ENCODE measurements around the gene KITLG. TPM values are rescaled to one million over a fixed set of nuclear protein-coding genes. Genes with fewer than 3 reads are reported as not detected.

The KITLG gene
- polyA plus RNA-seq, 2 of the 4 experiments (the other 2 are of a cell fraction): 8.0 to 10.1 TPM

DNA sequence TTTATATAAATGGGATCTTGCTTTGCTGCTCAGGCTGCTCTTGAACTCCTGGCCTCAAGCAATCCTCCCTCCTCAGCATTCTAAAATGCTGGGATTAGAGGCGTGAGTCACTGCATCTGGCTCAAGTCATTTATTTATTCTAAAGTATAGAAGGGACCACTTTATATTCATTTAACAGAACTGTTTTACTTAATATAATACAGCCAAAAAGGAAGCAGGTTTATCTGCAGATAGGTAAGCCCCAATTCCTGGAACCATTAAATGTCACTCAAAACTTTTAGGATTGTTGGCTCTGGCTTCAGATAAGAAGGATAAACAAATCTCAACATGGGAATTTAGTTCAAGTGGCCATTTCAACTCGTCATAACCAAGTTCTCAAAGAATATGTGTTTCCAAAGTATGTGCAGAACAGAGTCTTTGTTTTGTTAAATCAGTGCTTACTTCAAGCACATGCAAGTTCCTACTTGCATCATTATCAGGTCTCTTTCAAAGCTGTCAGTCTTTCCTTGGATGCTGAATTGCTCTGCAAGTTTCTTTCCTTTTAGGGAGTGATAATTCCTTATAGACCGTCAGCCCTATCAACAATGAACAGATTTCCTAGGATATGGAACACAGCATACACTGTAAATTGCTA lies 60.4 kb downstream of the KITLG start:
- ATAC-seq (no peak), DNase-seq (ENCODE audit: low read depth in 1 of 2, low spot score in 1 of 2) (no peak), FAIRE-seq (no peak)
- POLR2A ChIA-PET: no interaction called here
- Histone ChIP-seq H3K4me2 (no peak overlapping the region), H3K27ac (no peak overlapping the region), H3K4me1 (no peaks in the 10 kb centered on the region), H3K4me3 (no peak overlapping the region), H3K9me3 (no peaks in the 10 kb centered on the region)
- TF ChIP-seq, protein P1, sequence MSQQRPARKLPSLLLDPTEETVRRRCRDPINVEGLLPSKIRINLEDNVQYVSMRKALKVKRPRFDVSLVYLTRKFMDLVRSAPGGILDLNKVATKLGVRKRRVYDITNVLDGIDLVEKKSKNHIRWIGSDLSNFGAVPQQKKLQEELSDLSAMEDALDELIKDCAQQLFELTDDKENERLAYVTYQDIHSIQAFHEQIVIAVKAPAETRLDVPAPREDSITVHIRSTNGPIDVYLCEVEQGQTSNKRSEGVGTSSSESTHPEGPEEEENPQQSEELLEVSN (IDR thresholded peaks at IDR 0.05; ENCODE audit: borderline replicate concordance, low read depth): no peak
- TF ChIP-seq, protein P2, sequence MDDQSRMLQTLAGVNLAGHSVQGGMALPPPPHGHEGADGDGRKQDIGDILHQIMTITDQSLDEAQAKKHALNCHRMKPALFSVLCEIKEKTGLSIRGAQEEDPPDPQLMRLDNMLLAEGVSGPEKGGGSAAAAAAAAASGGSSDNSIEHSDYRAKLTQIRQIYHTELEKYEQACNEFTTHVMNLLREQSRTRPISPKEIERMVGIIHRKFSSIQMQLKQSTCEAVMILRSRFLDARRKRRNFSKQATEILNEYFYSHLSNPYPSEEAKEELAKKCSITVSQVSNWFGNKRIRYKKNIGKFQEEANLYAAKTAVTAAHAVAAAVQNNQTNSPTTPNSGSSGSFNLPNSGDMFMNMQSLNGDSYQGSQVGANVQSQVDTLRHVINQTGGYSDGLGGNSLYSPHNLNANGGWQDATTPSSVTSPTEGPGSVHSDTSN (IDR thresholded peaks at IDR 0.05): no peak
- TF ChIP-seq HOXB13 (CRISPR knock-in tag; IDR thresholded peaks at IDR 0.05; ENCODE audit: low read depth) (no peak), ZFP36 (IDR thresholded peaks at IDR 0.05; ENCODE audit: borderline replicate concordance, partially characterized antibody) (no peak), CEBPB (IDR thresholded peaks at IDR 0.05) (no peak), CBX8 (IDR thresholded peaks at IDR 0.05) (no peak), HEYL (CRISPR knock-in tag; IDR thresholded peaks at IDR 0.05) (no peak), RFX5 (IDR thresholded peaks at IDR 0.05) (no peak), CBX2 (IDR thresholded peaks at IDR 0.05; ENCODE audit: borderline replicate concordance, low read depth) (no peak), KDM5A (IDR thresholded peaks at IDR 0.05) (no peak), POLR2AphosphoS2 (conservative IDR thresholded peaks at IDR 0.05; ENCODE audit: low read length) (no peak), CHD4 (IDR thresholded peaks at IDR 0.05; ENCODE audit: borderline replicate concordance) (no peak), NFE2L2 (conservative IDR thresholded peaks at IDR 0.05; ENCODE audit: low read length) (no peak), CTCF (IDR thresholded peaks at IDR 0.05) (no peak)
- WGBS (ENCODE audit: missing lambda C conversion rate): 71% methylated on average over 3 of the region's 3 CpGs
- CTCF ChIA-PET: no interaction called here

DNA sequence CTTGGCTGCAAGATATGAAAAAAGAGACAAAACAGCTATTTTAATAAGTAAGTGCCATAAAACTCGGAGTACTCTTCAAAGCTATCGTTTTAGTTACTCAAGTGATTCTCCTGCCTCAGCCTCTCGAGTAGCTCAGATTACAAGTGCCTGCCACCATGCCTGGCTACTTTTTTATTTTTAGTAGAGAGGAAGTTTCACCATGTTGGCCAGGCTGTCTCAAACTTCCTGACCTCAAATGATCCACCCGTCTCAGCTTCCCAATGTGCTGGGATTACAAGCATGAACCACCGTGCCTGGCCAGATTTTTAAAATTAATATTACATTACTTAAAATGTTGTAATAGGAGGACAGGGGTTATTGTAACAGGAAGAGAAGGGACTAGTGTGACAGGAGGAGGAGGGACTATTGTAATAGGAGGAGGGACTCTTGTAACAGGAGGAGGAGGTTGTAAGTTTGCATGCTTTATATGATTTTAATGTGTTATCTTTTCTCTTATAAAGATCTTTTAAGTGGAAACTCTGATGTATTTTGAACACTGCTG lies 61.3 kb downstream of the KITLG start:
- no peak overlapping the region for H3K4me2 ChIP-seq
- no peaks in the 10 kb centered on the region for H3K4me1 ChIP-seq
- 81% methylated on average over 5 of the region's 5 CpGs for WGBS (ENCODE audit: missing lambda C conversion rate)
- no peak overlapping the region for H3K27ac ChIP-seq
- DNase-seq (ENCODE audit: low read depth in 1 of 2, low spot score in 1 of 2) (no peak), ATAC-seq (no peak), FAIRE-seq (no peak)
- TF ChIP-seq, protein P3, sequence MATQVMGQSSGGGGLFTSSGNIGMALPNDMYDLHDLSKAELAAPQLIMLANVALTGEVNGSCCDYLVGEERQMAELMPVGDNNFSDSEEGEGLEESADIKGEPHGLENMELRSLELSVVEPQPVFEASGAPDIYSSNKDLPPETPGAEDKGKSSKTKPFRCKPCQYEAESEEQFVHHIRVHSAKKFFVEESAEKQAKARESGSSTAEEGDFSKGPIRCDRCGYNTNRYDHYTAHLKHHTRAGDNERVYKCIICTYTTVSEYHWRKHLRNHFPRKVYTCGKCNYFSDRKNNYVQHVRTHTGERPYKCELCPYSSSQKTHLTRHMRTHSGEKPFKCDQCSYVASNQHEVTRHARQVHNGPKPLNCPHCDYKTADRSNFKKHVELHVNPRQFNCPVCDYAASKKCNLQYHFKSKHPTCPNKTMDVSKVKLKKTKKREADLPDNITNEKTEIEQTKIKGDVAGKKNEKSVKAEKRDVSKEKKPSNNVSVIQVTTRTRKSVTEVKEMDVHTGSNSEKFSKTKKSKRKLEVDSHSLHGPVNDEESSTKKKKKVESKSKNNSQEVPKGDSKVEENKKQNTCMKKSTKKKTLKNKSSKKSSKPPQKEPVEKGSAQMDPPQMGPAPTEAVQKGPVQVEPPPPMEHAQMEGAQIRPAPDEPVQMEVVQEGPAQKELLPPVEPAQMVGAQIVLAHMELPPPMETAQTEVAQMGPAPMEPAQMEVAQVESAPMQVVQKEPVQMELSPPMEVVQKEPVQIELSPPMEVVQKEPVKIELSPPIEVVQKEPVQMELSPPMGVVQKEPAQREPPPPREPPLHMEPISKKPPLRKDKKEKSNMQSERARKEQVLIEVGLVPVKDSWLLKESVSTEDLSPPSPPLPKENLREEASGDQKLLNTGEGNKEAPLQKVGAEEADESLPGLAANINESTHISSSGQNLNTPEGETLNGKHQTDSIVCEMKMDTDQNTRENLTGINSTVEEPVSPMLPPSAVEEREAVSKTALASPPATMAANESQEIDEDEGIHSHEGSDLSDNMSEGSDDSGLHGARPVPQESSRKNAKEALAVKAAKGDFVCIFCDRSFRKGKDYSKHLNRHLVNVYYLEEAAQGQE (IDR thresholded peaks at IDR 0.05): no peak
- no peak for TF ChIP-seq RNF2 (IDR thresholded peaks at IDR 0.05; ENCODE audit: borderline replicate concordance, low read depth)
- TF ChIP-seq CTCF (IDR thresholded peaks at IDR 0.05): no peak
- TF ChIP-seq FOSB (CRISPR knock-in tag; IDR thresholded peaks at IDR 0.05): no peak
- TF ChIP-seq NPAS2 (CRISPR knock-in tag; IDR thresholded peaks at IDR 0.05; ENCODE audit: borderline replicate concordance): no peak
- TF ChIP-seq SMC3 (IDR thresholded peaks at IDR 0.05): no peak
- no peak for TF ChIP-seq KDM5A (IDR thresholded peaks at IDR 0.05)
- TF ChIP-seq RAD21 (conservative IDR thresholded peaks at IDR 0.05 in 1 of 2, IDR thresholded peaks at IDR 0.05 in 1 of 2): no peak
- H3K4me3 ChIP-seq: no peak overlapping the region
- no peaks in the 10 kb centered on the region for H3K9me3 ChIP-seq
- POLR2A ChIA-PET: no interaction called here
- CTCF ChIA-PET: no interaction called here
